ENCODE data around the gene GCSAML. TPM values are rescaled to one million over a fixed set of nuclear protein-coding genes. Genes with fewer than 3 reads are reported as not detected.

GCSAML gene
- total and polyA plus RNA-seq, 2 donors (not counting 1 experiment from before 2014, with no cell fraction given), result not detected

DNA sequence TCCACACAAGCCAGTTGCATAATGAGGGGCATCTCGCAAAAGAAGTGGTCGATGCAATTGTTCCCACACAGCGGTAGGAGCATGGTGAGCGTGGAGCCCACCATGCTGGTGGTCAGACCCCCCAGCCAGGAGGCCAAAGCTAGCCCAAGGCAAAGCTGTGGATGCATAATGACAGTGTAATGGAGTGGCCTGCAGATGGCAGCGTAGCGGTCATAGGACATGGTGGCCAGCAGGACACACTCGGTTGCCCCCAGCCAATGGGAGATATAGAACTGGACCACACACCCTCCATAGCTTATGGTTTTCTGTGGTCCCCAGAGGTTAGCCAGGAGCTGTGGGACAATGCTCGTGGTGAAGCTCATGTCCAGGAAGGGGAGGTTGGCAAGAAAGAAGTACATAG, 17.0 kb upstream of the GCSAML start:
- no peaks in the 10 kb centered on the region for H3K36me3 ChIP-seq (ENCODE audit: control insufficient read depth, insufficient read depth, low read length)
- no peaks in the 10 kb centered on the region for H3K27me3 ChIP-seq (ENCODE audit: control insufficient read depth, insufficient read depth, low read length)
- no peaks in the 10 kb centered on the region for H3K79me2 ChIP-seq (ENCODE audit: control insufficient read depth, insufficient read depth, low read length)
- no peak overlapping the region for H2AFZ ChIP-seq (ENCODE audit: low read length)
- no peaks in the 10 kb centered on the region for H3K4me1 ChIP-seq (ENCODE audit: control insufficient read depth, extremely low read depth, insufficient read depth, low read length)
- DNase-seq (ENCODE audit: low read depth in 2 of 2), result no peak
- H4K20me1 ChIP-seq (ENCODE audit: control insufficient read depth, extremely low read depth, insufficient read depth, low read length), result no peaks in the 10 kb centered on the region
- TF ChIP-seq, protein P1, sequence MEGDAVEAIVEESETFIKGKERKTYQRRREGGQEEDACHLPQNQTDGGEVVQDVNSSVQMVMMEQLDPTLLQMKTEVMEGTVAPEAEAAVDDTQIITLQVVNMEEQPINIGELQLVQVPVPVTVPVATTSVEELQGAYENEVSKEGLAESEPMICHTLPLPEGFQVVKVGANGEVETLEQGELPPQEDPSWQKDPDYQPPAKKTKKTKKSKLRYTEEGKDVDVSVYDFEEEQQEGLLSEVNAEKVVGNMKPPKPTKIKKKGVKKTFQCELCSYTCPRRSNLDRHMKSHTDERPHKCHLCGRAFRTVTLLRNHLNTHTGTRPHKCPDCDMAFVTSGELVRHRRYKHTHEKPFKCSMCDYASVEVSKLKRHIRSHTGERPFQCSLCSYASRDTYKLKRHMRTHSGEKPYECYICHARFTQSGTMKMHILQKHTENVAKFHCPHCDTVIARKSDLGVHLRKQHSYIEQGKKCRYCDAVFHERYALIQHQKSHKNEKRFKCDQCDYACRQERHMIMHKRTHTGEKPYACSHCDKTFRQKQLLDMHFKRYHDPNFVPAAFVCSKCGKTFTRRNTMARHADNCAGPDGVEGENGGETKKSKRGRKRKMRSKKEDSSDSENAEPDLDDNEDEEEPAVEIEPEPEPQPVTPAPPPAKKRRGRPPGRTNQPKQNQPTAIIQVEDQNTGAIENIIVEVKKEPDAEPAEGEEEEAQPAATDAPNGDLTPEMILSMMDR (conservative IDR thresholded peaks at IDR 0.05 in 1 of 2, IDR thresholded peaks at IDR 0.05 in 1 of 2; ENCODE audit: low read depth in 1 of 2, low read length in 2 of 2), result no peak
- no peak for TF ChIP-seq EZH2 (IDR thresholded peaks at IDR 0.05; ENCODE audit: low read length, missing control alignments)
- H3K27ac ChIP-seq (ENCODE audit: insufficient read depth, low read length), result no peak overlapping the region
- no peak overlapping the region for H3K9ac ChIP-seq (ENCODE audit: insufficient read depth, low read length)
- no peak overlapping the region for H3K4me2 ChIP-seq (ENCODE audit: extremely low read depth, insufficient read depth, low read length)
- H3K9me3 ChIP-seq (ENCODE audit: control insufficient read depth, insufficient read depth, low read depth, low read length), result no peaks in the 10 kb centered on the region
- H3K4me3 ChIP-seq (replicated peaks in 1 of 4; ENCODE audit: control extremely low read depth in 1 of 4, insufficient read depth in 1 of 4, low read depth in 3 of 4, low read length in 4 of 4), result no peak overlapping the region

DNA sequence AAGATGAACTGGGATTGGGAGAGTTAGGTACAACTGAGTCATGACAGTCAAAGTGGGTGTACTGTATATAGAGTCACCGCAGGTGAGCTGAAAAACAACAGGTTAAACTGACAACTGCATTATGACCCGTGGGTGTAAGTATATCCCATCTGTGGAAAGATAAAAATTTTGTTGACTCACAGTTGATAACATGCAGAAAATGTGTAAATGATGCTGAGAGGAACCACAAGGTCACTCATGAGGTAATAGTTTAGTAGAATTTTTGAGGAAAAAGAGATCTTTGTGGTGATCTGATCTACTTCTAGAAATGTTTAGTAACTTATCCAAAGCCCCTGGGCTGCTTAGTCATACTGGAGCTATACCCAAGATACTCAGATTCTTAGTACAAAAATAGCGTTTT, 13.5 kb upstream of the GCSAML start:
- DNase-seq (ENCODE audit: low read depth in 2 of 2), result no peak
- no peaks in the 10 kb centered on the region for H4K20me1 ChIP-seq (ENCODE audit: control insufficient read depth, extremely low read depth, insufficient read depth, low read length)
- no peaks in the 10 kb centered on the region for H3K4me1 ChIP-seq (ENCODE audit: control insufficient read depth, extremely low read depth, insufficient read depth, low read length)
- no peak for TF ChIP-seq EZH2 (IDR thresholded peaks at IDR 0.05; ENCODE audit: low read length, missing control alignments)
- TF ChIP-seq, protein P1 (conservative IDR thresholded peaks at IDR 0.05 in 1 of 2, IDR thresholded peaks at IDR 0.05 in 1 of 2; ENCODE audit: low read depth in 1 of 2, low read length in 2 of 2), result no peak
- H3K36me3 ChIP-seq (ENCODE audit: control insufficient read depth, insufficient read depth, low read length), result no peaks in the 10 kb centered on the region
- no peak overlapping the region for H3K9ac ChIP-seq (ENCODE audit: insufficient read depth, low read length)
- H3K79me2 ChIP-seq (ENCODE audit: control insufficient read depth, insufficient read depth, low read length), result no peaks in the 10 kb centered on the region
- H3K27me3 ChIP-seq (ENCODE audit: control insufficient read depth, insufficient read depth, low read length), result no peaks in the 10 kb centered on the region
- no peak overlapping the region for H3K27ac ChIP-seq (ENCODE audit: insufficient read depth, low read length)
- no peaks in the 10 kb centered on the region for H3K9me3 ChIP-seq (ENCODE audit: control insufficient read depth, insufficient read depth, low read depth, low read length)
- no peak overlapping the region for H2AFZ ChIP-seq (ENCODE audit: low read length)
- H3K4me2 ChIP-seq (ENCODE audit: extremely low read depth, insufficient read depth, low read length), result no peak overlapping the region
- H3K4me3 ChIP-seq (replicated peaks in 1 of 4; ENCODE audit: control extremely low read depth in 1 of 4, insufficient read depth in 1 of 4, low read depth in 3 of 4, low read length in 4 of 4), result no peak overlapping the region

DNA sequence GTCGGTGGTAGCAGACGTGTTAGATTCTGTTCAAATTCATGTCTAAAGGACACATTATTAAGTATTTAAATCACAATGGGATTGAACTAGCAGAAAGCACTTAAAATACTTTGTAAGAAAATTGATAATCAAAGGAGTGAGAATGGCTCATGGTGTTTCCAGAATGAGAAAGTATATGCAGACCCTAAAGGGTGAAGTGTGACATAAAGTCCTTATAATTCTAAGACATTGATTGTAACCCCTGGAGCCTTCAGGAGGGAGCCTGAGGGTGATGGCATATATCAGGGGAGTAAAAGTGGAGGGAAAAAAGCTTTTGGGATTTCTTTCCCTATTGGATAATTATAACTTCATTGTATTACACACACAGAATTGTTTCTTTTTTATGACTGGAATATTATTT, 12.6 kb upstream of the GCSAML start, which contains the start of gene OR2C3:
OR2C3 (minus strand) TSS at position 101 of the 400 bp plus-strand sequence. CDS start 3,929 bp downstream, outside the sequence.
- Histone ChIP-seq H3K4me1 (ENCODE audit: control insufficient read depth, extremely low read depth, insufficient read depth, low read length) (no peaks in the 10 kb centered on the region), H3K36me3 (ENCODE audit: control insufficient read depth, insufficient read depth, low read length) (no peaks in the 10 kb centered on the region), H3K79me2 (ENCODE audit: control insufficient read depth, insufficient read depth, low read length) (no peaks in the 10 kb centered on the region), H2AFZ (ENCODE audit: low read length) (no peak within 1 kb of the TSS), H4K20me1 (ENCODE audit: control insufficient read depth, extremely low read depth, insufficient read depth, low read length) (no peaks in the 10 kb centered on the region), H3K27me3 (ENCODE audit: control insufficient read depth, insufficient read depth, low read length) (no peaks in the 10 kb centered on the region), H3K4me3 (replicated peaks in 1 of 4; ENCODE audit: control extremely low read depth in 1 of 4, insufficient read depth in 1 of 4, low read depth in 3 of 4, low read length in 4 of 4) (no peak within 1 kb of the TSS), H3K27ac (ENCODE audit: insufficient read depth, low read length) (no peak within 1 kb of the TSS), H3K4me2 (ENCODE audit: extremely low read depth, insufficient read depth, low read length) (no peak within 1 kb of the TSS), H3K9me3 (ENCODE audit: control insufficient read depth, insufficient read depth, low read depth, low read length) (no peaks in the 10 kb centered on the region), H3K9ac (ENCODE audit: insufficient read depth, low read length) (no peak within 1 kb of the TSS)
- DNase-seq (ENCODE audit: low read depth in 2 of 2), result no peak
- TF ChIP-seq EZH2 (IDR thresholded peaks at IDR 0.05; ENCODE audit: low read length, missing control alignments), result no peak
- TF ChIP-seq, protein P1 (conservative IDR thresholded peaks at IDR 0.05 in 1 of 2, IDR thresholded peaks at IDR 0.05 in 1 of 2; ENCODE audit: low read depth in 1 of 2, low read length in 2 of 2), result no peak
